Measurements from ENCODE around the gene MOB3C.

The MOB3C gene

DNA sequence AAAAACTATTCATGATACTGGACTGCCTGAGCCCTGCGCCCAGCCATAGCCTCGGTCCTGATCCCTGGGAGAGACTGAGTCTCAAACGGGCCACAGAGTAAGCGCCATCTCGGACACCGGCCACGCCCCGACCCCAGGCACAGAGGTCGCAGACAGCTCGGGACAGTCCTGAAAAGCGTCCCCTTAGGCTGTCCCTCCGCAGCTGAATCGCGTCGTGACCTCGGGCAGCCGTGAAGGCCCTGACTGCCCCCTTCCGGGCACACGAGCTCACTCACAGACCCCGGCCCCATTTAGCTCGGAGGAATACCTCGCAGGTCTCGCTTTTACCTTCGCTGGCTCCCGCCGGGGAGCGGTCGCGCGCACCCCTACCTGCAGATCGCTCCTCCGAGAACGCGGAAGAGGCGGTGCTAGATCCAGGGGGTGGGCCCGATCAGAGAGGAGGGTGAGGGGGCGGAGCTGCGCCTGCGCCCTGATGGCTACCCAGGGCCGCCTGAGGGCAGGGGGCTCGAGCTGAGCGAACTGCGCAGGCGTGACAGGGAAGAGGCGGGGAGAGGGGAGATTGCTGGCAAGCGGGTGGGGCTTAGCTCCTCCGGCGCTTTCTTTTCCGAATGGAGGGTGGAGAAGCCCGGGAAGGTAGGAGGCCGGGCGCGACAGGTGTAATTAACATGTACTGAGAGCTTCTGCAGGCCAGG is 12.6 kb downstream of the MOB3C start, which contains the start of gene MKNK1:
TSS of gene MKNK1 (minus strand) at position 411 of the 692 bp plus-strand sequence. CDS start 20,941 bp downstream, outside the sequence.
- peak; percentile 98 for DNase-seq

GRCh38 chr1:46603481-46603857 is 13.1 kb downstream of the MOB3C start:
- DNase-seq = peak; percentile 44

DNA sequence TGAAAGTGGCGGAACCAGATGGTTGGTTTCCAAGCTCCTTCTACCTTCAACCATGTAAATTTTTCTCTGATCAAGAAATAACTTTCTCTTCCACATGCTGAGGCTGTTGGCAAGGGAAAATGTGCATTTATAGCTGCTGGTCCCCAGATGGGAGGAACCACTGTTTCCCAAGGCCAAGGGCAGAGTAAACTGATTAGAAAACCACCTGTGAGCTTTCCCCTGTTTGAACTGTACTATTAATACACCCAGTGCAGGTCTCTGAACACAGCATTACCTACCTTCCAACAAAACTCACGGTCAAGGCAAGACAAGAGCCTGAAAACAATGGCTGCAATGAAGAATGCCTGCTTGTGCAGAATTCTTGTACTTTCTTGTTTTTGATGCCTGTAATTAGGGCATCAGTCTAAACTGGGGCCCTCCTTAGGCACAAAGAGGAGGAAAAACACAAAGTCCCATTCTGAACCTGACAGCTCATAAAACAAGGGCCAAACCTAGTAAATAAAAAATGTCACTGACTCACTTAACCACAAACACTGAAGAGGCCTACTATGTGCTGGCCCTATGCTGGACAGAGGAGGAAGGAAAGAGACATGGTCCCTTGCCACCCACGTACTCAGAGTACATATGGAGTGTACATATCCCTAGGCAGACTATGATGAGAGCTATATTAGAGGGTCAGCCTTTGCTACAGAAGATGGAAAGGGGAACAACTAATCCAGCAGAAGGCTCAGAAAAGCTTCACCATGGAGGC is 15.2 kb downstream of the MOB3C start:
- DNase-seq = no peak

DNA sequence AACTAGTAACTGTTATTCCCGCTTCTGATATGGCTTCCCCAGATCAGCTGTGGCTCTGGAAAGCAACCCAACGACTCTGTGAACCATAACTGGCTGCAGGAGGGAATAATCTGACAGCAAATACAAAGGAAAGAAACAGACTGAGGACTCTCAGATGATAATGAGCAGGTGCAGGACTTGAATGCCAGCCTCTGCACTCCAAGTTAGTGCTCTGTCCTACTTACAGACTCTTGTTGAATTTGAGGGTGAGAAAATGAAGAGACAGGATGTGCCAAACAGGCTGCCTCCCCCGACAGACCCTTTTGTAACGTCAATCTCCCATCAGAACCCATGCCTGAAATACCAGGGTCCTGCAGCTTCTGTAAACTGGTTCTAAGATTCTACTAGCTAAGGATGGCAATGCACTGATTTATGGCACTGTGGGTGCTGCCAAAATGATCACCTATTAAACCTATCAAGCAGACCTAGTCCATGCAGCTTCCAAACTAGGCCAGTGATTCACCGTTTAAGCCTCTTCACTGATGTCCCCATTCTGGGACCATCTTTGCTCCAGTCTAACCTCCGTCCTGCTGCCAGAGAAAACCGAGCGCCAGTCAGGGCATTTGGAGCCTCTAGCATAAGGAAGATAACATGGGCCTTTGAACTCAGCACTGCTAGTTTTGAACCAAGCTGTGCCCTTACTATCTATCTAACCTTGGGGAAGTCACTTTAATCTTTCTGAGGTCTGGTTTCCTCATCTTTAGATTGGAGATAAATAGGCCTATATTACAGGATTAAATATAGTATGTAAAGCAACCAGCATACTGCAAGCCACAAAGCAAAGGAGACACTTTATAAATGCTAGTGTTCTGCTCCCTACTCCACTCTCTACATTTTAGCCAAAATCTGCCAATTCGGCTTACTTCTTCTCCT is 17.3 kb downstream of the MOB3C start:
- peak; percentile 32 for DNase-seq

DNA sequence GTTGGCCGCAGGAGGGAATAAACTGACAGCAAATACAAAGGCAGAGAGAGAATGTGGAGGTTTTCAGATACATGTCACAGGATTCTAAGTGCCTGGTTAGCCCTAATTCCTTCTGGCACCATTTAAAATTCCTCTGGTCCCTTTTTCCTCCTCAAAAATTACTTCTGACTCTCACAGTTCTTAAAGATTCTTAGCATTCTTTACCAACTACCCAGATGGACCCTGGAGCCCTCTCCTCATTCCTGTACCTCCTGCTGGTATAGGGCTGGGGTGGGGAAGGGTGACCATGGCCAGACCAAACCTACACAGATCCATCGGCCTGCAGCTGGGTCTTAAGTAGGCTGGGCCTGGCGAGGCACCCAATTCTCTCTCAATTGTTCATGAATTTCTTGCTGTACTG is 19.8 kb downstream of the MOB3C start:
- no peak for DNase-seq

DNA sequence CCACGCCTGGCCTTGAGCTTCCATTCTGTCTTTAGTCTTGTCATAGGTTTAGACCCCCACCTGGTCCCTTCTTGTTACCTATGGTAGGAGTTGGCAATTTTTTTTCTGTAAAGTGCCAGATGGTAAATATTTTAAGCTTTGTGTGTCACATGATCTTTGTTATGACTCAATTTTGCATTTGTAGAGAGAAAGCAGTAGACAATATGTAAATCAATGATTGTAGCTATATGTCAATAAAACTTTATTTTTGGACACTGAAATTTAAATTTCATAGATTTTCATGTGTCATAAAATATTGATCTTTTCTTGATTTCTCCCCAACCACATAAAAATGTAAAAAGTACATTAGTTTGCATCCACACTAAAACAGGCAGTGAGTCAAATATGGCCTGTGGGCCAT is 20.6 kb downstream of the MOB3C start:
- DNase-seq = no peak

- DNase-seq = peak; percentile 90
Measured at GRCh38 chr1:46595127-46595526, 21.5 kb downstream of the MOB3C start.

GRCh38 chr1:46594063-46594462 is 22.5 kb downstream of the MOB3C start:
- no peak for DNase-seq

- DNase-seq = no peak
Measured at GRCh38 chr1:46592823-46593222, 23.8 kb downstream of the MOB3C start.

- no peak for DNase-seq
Measured at GRCh38 chr1:46589529-46589928, 27.1 kb downstream of the MOB3C start.

DNA sequence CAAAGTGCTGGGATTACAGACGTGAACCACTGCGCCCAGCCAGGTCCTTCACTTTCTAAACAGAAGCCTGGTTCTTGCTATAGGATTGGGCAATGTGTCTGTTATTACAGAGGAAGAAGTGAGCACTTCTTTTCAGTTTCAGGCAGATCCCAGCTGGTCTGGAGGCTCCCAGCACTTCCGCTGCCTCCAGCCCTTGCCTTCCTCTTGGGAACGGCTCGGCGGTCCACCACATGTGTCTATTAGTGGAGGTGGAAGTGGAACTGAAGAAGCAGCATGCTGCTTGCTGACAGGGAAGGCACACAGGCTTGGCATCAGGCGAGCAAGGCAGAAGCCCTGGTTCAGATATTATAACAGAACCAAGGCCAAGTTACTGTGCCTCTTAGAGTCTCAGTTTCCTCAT is 29.5 kb downstream of the MOB3C start:
- DNase-seq = no peak

DNA sequence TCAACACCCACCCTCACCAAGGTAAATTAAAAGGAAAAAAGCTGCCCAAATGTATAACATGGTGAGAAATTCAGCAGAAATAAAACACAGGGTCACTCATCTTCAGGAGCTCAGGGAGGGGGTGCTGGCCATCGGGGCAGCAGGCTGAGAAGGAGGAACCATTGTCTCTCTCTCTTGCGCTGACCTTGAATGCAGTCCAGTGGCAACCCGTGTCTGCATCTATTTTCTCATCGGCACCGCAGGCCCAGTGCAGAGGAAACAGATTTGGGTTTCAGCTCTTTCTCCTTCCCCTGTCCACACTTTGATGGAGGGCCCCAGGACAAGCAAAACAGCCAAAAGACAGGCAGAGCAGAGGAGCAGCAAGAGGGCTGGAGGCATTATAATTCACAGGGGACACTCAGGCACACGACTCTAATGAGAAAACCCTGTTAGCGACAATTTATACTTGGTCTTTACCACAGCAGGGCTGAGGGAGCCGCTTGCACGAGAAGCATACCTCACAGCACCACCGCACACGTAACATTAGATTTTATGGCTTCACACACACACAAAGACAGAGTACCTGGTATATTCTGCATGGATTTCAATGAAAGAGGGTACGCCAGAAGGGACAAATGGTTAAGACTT is 31.2 kb downstream of the MOB3C start:
- no peak for DNase-seq

GRCh38 chr1:46583494-46583893 is 33.1 kb downstream of the MOB3C start:
- DNase-seq = no peak

- peak; percentile 75 for DNase-seq
Measured at GRCh38 chr1:46582972-46583371, 33.6 kb downstream of the MOB3C start.

GRCh38 chr1:46581681-46582455 is 34.7 kb downstream of the MOB3C start:
- peak; percentile 89 for DNase-seq

DNA sequence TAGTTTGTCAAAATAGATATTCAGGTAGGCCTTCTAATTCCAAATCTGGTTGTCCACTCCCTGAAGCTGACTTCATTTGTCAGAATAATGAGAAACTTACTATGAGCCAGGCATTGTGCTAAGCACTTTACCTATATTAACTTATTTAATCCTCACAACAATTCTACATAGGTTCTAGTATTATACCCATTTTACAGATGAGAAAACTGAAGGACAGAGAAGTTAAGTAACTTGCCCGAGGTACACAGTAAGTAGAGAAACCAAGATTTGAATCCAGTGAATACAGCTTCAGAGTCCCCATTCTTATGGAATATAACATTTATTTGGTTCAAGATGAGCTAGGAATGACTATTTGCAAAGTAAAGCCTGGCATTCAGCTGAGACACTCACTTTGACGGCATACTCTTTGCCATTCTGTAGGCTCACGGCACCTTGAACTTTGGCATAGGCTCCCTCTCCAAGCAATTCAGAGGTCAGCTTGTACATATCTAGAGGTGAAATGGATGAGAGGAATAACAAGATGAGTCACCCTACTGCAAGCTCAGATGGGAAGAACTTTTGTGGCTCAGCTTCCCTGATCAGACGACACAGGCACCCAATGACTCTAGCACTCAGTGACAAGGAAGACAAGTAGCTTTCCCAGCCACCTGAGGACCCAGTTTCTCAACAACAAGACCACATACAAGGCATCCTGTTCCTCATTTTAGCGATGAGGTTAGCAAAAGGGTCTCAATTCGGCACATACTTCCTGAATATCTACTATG is 36.3 kb downstream of the MOB3C start:
- DNase-seq = no peak

DNA sequence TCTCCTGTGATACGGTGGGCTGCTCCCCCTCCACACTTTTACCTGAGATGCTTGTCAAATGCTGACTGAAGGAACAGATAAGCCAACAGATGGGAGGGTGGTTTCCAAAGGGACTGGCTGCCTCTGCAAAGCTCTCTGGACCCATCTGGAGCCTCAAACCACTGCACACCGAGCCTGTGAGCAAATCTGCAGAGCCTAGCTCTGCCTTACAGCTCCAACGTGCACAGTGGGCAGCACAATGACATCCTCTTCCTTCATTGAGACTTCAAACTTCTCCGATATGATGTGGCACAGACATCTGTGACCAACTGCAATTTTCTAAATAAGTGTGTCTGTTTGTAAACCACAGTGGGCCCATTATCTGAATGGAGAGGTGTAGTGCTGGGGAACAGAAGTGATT is 38.9 kb downstream of the MOB3C start:
- DNase-seq = no peak

- DNase-seq = no peak
Measured at GRCh38 chr1:46576596-46576995, 40.0 kb downstream of the MOB3C start.

DNA sequence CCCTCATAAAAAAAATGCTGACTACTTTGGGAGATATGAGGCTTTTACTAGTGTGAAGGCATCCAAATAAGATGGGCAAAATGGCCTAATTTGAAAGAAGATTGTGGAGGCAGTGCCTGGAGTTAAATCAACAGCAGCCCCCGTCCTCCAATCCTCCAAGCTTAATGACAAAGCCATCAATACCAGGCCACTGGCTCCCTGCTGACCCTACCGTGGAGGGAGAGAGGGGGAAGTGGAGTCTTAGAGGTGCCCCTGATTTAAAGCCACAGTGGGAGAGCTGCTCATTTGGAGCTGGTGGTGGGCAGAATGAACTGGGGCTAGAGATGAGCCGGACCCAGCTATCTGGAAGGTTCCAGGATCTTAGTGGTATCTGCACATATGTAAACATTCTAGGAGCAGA is 40.8 kb downstream of the MOB3C start:
- no peak for DNase-seq

GRCh38 chr1:46575300-46575699 is 41.3 kb downstream of the MOB3C start:
- DNase-seq = no peak

DNA sequence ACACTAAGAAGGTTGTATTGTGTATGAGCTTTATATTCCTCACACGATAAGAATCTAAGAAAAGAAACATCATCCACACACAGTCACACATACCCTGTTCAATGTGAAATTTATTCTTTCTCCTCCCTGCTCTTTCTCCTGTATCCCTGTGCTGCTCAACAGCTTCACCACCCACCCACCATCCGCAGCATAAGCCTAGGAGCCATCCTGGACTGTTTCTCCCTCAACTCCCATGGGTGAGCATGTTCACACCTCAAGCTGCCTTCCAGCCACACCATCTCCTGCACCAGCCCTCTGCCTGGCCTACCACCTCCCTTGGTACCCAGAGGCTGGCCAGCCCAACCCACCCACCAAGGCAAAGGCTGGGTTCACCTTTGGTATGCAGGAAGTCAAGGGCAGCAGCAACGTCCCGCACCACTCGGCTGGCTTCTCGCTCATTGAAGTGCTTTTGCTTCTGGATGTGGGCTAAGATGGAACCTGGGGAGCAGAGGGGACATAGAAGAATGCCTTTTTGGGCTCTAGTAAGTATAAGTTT is 44.9 kb downstream of the MOB3C start:
- DNase-seq = no peak
